Activated naive CD4-positive, alpha-beta T cell treated with anti-CD3 and anti-CD28 coated beads, Interleukin-2, amount 10 ng/mL, durations not matched to agents 7 days and 5 days (primary cell): ENCODE measurements around the gene ZNF280D.
"Not testable (repeated sequence)": the region's sequence is repeated elsewhere in the genome, so short reads cannot be mapped to it uniquely, and the experiment has no call there.

Experiments
- CTCF ChIA-PET: fragments of 350-600 bp; sonication (Branson Sonifier 250); formaldehyde crosslinking; loops from one replicate; lab custom pipeline; 2021; ENCODE audit warnings: antibody characterized with exemption; lab: Charles Lee
- DNase-seq: peaks from one replicate; pipeline ENCODE4 v3.0.0-alpha.2; 2020
- H3K27ac Mint-ChIP-seq: one replicate; pipeline ENCODE4 v1.8.0; 2021; ENCODE audit warnings: mild to moderate bottlenecking, moderate library complexity, mixed read lengths
- H3K27me3 Mint-ChIP-seq: one replicate; pipeline ENCODE4 v1.8.0; 2021; ENCODE audit warnings: mild to moderate bottlenecking, mixed read lengths
- H3K36me3 Mint-ChIP-seq: one replicate; pipeline ENCODE4 v1.8.0; 2021; ENCODE audit warnings: mixed read lengths
- H3K4me1 Mint-ChIP-seq: one replicate; pipeline ENCODE4 v1.8.0; 2021; ENCODE audit warnings: mixed read lengths
- H3K4me3 Mint-ChIP-seq: one replicate; pipeline ENCODE4 v1.8.0; 2021; ENCODE audit warnings: mild to moderate bottlenecking, moderate library complexity, mixed read lengths
- H3K9me3 Mint-ChIP-seq: one replicate; pipeline ENCODE4 v1.8.0; 2021; ENCODE audit warnings: mixed read lengths

ZNF280D gene

DNA sequence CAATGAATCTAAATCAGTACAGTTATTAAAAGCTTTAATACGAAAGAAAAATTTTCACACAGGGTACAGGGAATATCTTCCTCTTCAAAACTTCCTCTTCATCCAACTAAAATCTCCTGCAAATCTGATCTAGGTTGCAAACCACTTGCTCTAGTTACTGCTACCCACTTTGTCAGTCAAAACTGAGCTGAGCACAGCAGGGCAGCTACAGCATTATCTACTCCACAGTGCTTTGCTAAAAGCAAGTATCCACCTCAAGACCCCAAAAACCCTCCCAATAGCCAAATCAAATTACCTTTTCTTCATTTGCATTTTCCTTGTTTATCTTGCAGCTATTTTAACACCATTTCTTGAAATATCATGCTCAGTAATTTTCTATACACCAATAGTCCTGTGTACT lies 14.7 kb downstream of the ZNF280D start:
- Mint-ChIP-seq H3K4me3 (no peak overlapping the region), H3K27me3 (no peaks in the 10 kb centered on the region), H3K36me3 (peaks cover 6% of the 10 kb centered on the region), H3K9me3 (peaks cover 2% of the 10 kb centered on the region), H3K4me1 (peaks cover 7% of the 10 kb centered on the region), H3K27ac (no peak overlapping the region)
- no peak for DNase-seq
- CTCF ChIA-PET: interaction anchor here (0.7 kb wide), 1 partner anchor 645 kb away, joined by 3 read pairs; no protein-coding TSS in a partner anchor

DNA sequence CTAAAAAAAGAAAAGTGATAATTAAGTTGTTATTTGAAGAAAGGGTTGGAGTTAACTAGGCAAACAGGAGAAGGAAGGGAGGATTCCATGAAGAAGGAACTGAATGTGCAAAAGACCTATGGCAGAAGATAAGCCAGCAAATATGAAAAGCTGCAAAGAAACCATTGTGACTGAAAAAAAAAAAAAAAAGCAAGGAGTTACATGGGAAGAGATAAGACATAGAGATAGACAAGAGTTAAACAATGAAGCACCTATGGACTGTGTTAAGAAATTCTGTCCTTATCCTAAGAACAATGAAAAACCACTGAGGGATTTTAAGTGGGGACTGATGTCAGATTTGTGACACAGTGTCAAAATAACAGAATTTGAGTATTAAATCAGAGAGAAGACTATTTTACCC lies 17.0 kb downstream of the ZNF280D start:
- Mint-ChIP-seq H3K9me3 (peaks cover 2% of the 10 kb centered on the region), H3K4me3 (no peak overlapping the region), H3K27ac (no peak overlapping the region), H3K36me3 (peaks cover 3% of the 10 kb centered on the region), H3K27me3 (no peaks in the 10 kb centered on the region), H3K4me1 (peaks cover 5% of the 10 kb centered on the region)
- CTCF ChIA-PET: no interaction called here
- DNase-seq: no peak

DNA sequence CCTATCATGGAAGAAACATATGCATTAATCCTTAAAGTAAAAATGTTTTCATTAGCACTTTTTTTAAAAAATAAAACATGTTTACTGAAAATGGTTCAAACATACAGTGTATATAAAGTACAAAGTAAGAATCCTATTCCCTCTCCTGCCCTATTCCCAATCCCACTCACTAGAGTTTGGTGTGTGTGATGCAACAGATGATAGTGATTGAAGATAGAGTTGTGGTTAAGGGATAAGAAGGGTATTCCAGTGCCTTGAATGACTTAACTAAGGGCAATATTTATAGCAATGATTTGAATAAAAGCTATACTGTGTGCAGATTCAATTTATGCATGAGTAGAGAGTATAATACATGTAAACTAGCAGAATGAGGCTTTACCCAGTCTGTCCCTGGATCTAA lies 18.1 kb downstream of the ZNF280D start:
- Mint-ChIP-seq H3K4me1 (peaks cover 5% of the 10 kb centered on the region), H3K27ac (no peak overlapping the region), H3K4me3 (no peak overlapping the region), H3K36me3 (peaks cover 2% of the 10 kb centered on the region), H3K27me3 (no peaks in the 10 kb centered on the region), H3K9me3 (peaks cover under 1% of the 10 kb centered on the region)
- CTCF ChIA-PET: no interaction called here
- DNase-seq: no peak

DNA sequence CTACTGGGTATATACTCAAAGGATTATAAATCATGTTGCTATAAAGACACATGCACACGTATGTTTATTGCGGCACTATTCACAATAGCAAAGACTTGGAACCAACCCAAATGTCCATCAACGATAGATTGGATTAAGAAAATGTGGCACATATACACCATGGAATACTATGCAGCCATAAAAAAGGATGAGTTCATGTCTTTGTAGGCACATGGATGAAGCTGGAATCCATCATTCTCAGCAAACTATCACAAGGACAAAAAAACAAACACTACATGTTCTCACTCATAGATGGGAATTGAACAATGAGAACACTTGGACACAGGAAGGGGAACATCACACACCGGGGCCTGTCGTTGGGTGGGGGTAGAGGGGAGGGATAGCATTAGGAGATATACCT lies 23.8 kb downstream of the ZNF280D start:
- DNase-seq, H3K27me3 Mint-ChIP-seq, H3K27ac Mint-ChIP-seq, H3K9me3 Mint-ChIP-seq, H3K4me1 Mint-ChIP-seq, CTCF ChIA-PET, H3K36me3 Mint-ChIP-seq, H3K4me3 Mint-ChIP-seq: not testable (repeated sequence)

DNA sequence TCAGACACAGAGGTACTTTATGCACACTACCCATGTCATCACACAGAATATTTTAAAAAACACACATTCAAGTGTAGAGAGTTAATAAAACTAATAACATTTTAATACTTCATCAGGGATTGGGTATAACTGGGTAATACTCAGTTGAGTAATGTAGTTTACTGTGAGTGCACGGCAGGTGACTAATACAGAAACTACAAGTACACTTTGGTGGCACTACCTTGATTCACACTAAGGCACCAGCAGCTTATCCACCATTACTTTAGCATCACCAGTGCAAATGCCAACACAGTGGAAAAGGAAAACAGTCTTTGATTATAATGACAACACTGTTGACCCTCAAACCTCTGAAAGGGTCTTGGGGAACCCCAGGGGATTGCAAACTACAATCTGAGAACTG lies 33.6 kb downstream of the ZNF280D start:
- no peaks in the 10 kb centered on the region for H3K27me3 Mint-ChIP-seq
- no peak overlapping the region for H3K27ac Mint-ChIP-seq
- H3K9me3 Mint-ChIP-seq: no peaks in the 10 kb centered on the region
- CTCF ChIA-PET: interaction anchor here (0.9 kb wide), 1 partner anchor 39 kb away, joined by 3 read pairs; no protein-coding TSS in a partner anchor
- H3K36me3 Mint-ChIP-seq: peaks cover 33% of the 10 kb centered on the region
- H3K4me1 Mint-ChIP-seq: no peaks in the 10 kb centered on the region
- H3K4me3 Mint-ChIP-seq: no peak overlapping the region
- no peak for DNase-seq

DNA sequence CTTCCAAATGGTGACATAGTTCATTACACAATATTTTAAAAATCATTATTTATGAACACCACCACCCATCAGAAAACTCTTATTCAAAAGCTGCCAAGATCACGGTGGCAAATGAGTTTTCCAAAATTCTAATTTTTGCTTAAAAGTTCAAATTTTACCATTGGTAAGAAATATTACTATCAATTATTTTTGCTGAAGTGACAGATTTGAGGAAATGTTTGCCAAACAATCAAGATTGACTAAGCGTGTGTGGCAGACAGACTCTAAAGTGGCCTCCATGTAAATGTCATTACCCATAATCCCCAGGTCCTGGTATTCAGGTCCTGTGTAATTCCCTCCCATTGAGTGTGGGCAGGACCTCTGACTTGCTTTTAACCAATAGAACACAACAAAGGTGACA lies 35.0 kb downstream of the ZNF280D start:
- no peaks in the 10 kb centered on the region for H3K9me3 Mint-ChIP-seq
- no peaks in the 10 kb centered on the region for H3K27me3 Mint-ChIP-seq
- no peaks in the 10 kb centered on the region for H3K4me1 Mint-ChIP-seq
- CTCF ChIA-PET: interaction anchor here (0.8 kb wide), 1 partner anchor 204 kb away, joined by 3 read pairs; no protein-coding TSS in a partner anchor
- no peak overlapping the region for H3K4me3 Mint-ChIP-seq
- no peak overlapping the region for H3K27ac Mint-ChIP-seq
- no peak for DNase-seq
- peaks cover 27% of the 10 kb centered on the region for H3K36me3 Mint-ChIP-seq

DNA sequence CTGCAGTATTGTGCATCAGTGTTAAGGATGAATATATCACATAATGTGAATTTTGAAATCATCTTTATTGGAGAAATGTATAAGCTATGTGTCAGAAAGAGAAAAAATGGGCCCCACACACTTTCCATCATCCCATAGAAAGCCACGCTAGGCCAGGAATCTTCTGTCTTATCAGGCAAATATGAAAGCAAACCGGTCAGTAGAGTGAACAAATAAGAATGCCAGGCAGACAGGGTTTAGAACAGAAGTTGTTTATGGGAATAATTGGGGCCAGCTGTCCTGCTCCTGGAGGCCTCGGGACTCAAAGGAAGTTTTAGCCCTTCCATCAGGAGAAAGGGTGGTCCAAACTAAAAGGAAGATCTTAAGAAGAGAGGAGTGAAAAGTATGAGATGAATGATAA lies 39.5 kb downstream of the ZNF280D start:
- Mint-ChIP-seq H3K27ac (no peak overlapping the region), H3K36me3 (peaks cover 10% of the 10 kb centered on the region), H3K27me3 (no peaks in the 10 kb centered on the region), H3K9me3 (no peaks in the 10 kb centered on the region), H3K4me3 (no peak overlapping the region), H3K4me1 (no peaks in the 10 kb centered on the region)
- CTCF ChIA-PET: no interaction called here
- no peak for DNase-seq

DNA sequence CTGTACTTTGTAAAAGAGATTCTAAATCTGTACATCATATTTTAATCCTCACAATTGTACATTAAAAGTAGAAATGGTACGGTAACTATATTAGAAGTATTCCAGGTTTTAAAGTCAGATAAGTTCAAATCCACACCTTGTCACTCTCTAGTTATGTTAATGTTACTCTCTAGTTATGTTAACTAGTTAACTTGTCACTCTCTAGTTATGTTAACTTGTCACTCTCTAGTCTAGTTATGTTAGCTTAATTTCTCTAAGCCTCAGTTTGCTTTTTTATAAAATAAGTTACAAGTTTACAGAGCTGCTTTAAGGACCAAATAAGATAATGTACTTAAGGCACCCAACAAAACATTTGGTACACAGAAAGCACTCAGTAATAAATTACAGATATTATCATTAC lies 42.6 kb downstream of the ZNF280D start:
- H3K4me1 Mint-ChIP-seq: no peaks in the 10 kb centered on the region
- H3K27me3 Mint-ChIP-seq: no peaks in the 10 kb centered on the region
- peaks cover 7% of the 10 kb centered on the region for H3K36me3 Mint-ChIP-seq
- CTCF ChIA-PET: no interaction called here
- no peak overlapping the region for H3K27ac Mint-ChIP-seq
- no peak overlapping the region for H3K4me3 Mint-ChIP-seq
- H3K9me3 Mint-ChIP-seq: no peaks in the 10 kb centered on the region
- no peak for DNase-seq

DNA sequence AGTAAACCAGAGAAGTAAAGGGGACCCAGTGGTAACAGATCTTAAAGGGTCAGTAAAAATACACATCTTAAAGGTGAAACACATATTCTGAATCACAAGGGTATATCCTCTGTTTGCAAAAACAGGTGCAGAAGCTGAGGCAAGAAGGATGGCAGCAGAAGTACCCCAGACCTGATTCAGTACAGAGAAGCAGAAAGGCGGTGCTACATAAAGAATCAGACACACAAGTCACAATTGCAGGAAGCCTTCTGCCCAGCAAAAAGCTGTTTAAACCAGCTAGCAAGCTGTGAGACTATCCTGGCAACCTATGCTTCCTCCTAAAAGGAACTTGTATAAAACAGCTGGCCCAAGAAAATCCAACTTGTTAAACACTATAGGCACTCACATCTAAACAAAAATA lies 49.4 kb downstream of the ZNF280D start:
- H3K36me3 Mint-ChIP-seq: peaks cover 9% of the 10 kb centered on the region
- no peaks in the 10 kb centered on the region for H3K4me1 Mint-ChIP-seq
- H3K27ac Mint-ChIP-seq: no peak overlapping the region
- DNase-seq: no peak
- CTCF ChIA-PET: no interaction called here
- no peaks in the 10 kb centered on the region for H3K9me3 Mint-ChIP-seq
- no peak overlapping the region for H3K4me3 Mint-ChIP-seq
- H3K27me3 Mint-ChIP-seq: no peaks in the 10 kb centered on the region

DNA sequence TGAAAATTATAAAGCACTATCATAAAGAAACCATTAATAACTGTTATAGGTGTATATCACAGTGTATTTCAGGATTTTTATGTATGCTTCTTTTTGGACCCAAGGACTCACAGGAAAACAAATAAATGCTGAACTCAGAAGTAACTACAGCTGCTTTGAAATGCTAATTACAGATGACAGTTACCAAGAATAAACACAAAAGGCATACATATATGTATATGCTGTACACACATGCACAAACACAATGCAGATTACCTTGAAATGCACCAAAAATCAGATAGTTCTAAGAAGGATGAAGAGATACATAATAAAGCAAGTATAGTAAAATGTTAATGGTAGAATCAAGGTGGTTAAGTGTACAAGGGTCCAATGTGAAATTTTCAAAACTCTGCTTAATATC lies 52.2 kb downstream of the ZNF280D start:
- no peak overlapping the region for H3K4me3 Mint-ChIP-seq
- no peaks in the 10 kb centered on the region for H3K27me3 Mint-ChIP-seq
- H3K27ac Mint-ChIP-seq: no peak overlapping the region
- no peaks in the 10 kb centered on the region for H3K9me3 Mint-ChIP-seq
- no peak for DNase-seq
- peaks cover 18% of the 10 kb centered on the region for H3K36me3 Mint-ChIP-seq
- H3K4me1 Mint-ChIP-seq: no peaks in the 10 kb centered on the region
- CTCF ChIA-PET: no interaction called here

DNA sequence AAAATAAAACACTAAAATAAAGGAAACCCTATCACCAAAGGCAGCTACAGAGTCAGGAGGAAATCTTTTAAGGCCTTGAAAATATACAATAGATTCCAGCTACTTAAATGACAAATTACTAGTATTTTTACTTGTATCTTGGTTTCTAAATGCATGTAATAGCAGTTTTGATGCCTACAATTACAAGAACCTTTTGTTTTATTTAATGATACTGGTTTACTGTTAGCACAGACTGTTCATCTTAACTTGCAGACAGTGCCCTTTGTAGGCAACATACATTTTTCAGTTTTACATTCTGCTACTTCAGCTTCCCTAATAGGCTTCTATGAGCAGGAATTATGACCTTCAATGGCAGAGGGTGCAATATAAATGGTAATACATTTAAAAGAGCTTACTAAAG lies 54.1 kb downstream of the ZNF280D start:
- no peak overlapping the region for H3K27ac Mint-ChIP-seq
- H3K4me3 Mint-ChIP-seq: no peak overlapping the region
- no peaks in the 10 kb centered on the region for H3K4me1 Mint-ChIP-seq
- CTCF ChIA-PET: no interaction called here
- no peak for DNase-seq
- H3K9me3 Mint-ChIP-seq: no peaks in the 10 kb centered on the region
- H3K36me3 Mint-ChIP-seq: peaks cover 27% of the 10 kb centered on the region
- H3K27me3 Mint-ChIP-seq: no peaks in the 10 kb centered on the region

DNA sequence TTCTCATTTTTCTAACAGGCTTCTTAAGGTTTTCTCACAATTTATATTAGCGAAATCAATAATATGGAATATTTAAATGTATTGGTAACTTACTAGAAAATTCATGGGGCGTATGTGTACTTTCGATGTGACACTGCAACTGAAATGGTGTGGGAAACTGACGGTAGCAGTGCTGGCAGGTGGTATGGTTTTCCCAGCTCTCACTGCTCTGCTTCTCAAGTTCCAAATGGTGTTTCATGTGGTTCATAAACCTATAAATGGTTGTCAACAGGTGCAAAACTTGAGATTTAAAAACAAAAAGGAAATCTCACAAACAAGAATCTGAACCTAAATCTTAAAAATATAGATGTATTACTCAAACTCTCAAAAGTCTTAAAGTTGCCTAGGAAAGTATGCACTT lies 54.7 kb downstream of the ZNF280D start:
- Mint-ChIP-seq H3K27ac (no peak overlapping the region), H3K9me3 (no peaks in the 10 kb centered on the region), H3K36me3 (peaks cover 30% of the 10 kb centered on the region), H3K4me3 (no peak overlapping the region), H3K27me3 (no peaks in the 10 kb centered on the region), H3K4me1 (no peaks in the 10 kb centered on the region)
- CTCF ChIA-PET: no interaction called here
- DNase-seq: no peak

DNA sequence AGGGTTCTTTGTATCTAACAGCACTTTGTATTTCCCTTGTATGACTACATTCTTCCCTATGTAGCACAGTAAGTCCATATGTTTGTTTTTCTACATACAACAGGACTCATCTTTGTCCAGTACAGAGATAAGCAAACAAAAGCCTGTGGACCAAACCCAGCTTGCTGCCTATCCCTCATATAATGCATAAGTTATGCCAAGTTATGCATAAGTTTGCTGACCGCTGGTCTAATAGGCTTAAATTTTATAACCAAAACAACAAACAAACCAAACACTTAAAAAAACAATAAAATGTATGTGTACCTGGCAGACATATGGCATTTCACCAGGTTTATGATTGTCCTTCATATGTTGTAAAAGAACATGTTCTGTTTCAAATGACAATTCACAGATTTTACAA lies 56.0 kb downstream of the ZNF280D start:
- CTCF ChIA-PET: no interaction called here
- Mint-ChIP-seq H3K4me1 (no peaks in the 10 kb centered on the region), H3K36me3 (peaks cover 34% of the 10 kb centered on the region)

DNA sequence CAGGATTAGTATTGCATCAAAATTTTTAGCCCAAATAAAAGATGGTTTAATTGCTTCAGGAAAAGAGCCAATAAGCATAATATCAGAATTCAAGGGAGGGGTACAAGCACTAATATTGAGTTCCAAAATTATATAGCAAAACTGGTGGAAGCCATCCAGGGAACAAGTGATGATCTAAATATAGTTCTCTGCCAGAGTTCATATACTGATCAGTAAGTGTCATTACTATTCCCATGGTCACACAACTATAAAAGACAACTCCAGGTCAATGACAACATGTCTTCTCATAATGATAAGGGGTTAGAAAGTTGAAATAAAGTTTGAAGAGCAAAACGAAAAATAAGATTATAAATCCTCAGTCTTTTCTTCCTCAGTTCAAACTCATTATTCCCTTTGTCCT lies 57.4 kb downstream of the ZNF280D start:
- no peak overlapping the region for H3K27ac Mint-ChIP-seq
- no peaks in the 10 kb centered on the region for H3K27me3 Mint-ChIP-seq
- DNase-seq: no peak
- no peaks in the 10 kb centered on the region for H3K9me3 Mint-ChIP-seq
- peaks cover 39% of the 10 kb centered on the region for H3K36me3 Mint-ChIP-seq
- H3K4me3 Mint-ChIP-seq: no peak overlapping the region
- CTCF ChIA-PET: no interaction called here
- H3K4me1 Mint-ChIP-seq: no peaks in the 10 kb centered on the region

More for the DNA sequence above, 56.0 kb downstream of the ZNF280D start:
- Mint-ChIP-seq H3K4me3 (no peak overlapping the region), H3K27ac (no peak overlapping the region), H3K9me3 (no peaks in the 10 kb centered on the region), H3K27me3 (no peaks in the 10 kb centered on the region)
- DNase-seq: no peak

DNA sequence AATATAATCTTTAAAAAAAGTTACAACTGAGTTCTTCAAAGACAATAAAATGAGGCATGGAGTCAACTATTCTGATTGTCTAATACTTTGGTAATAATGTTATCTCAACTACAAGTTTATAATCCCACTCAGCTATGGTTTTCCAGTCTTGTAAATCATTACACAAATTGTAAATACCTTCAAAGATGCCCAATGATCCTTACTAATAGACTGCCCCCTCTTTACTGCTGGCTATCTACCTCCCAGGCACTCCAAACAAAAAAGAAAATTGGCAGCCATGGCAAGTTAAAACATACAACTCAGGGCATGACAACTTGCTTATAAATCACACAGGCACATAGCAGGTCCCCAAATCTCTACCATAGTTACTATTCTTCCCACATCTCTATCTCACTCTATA lies 58.5 kb downstream of the ZNF280D start:
- CTCF ChIA-PET: interaction anchor here (1.3 kb wide), 1 partner anchor 184 kb away, joined by 3 read pairs; no protein-coding TSS in a partner anchor
- Mint-ChIP-seq H3K4me3 (no peak overlapping the region), H3K27ac (no peak overlapping the region), H3K27me3 (no peaks in the 10 kb centered on the region), H3K4me1 (no peaks in the 10 kb centered on the region), H3K9me3 (no peaks in the 10 kb centered on the region), H3K36me3 (peaks cover 41% of the 10 kb centered on the region)
- no peak for DNase-seq

DNA sequence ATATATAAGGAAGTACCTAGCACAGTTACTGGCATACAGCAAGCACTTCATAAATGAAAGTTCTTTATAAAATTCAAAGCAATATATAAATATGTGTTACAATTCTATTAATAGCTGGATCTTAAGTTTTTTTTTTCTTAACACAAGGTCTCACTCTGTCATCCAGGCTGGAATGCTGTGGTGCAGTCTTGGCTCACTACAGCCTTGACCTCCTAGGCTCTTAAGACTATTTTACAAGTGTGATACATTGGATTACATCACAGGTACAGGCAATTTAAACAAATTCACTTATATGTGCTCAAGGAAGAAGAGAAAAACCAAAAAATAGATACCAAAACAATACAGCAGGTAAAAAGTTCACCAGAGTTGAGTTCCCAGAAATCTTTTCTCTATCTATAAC lies 60.6 kb downstream of the ZNF280D start:
- Mint-ChIP-seq H3K4me3 (no peak overlapping the region), H3K9me3 (no peaks in the 10 kb centered on the region), H3K27ac (no peak overlapping the region), H3K27me3 (no peaks in the 10 kb centered on the region), H3K4me1 (no peaks in the 10 kb centered on the region), H3K36me3 (peaks cover 37% of the 10 kb centered on the region)
- DNase-seq: no peak
- CTCF ChIA-PET: no interaction called here
